Embryonic facial prominence (tissue), 1 donor: ENCODE data around the gene CD28.

ENCODE experiments used
- DNase-seq: peaks from one replicate; pipeline ENCODE4 v3.0.0-alpha.2; 2016; ENCODE audit errors: extremely low spot score

CD28 gene

GRCh38 chr2:203706403-203706802 lies at the start of gene CD28:
Gene CD28, plus strand, starts transcription at chr2:203706639. Its CDS starts 58 bp downstream, at chr2:203706697.
- no peak for DNase-seq

GRCh38 chr2:203659331-203660049 lies 46.9 kb upstream of the CD28 start:
- no peak for DNase-seq

- DNase-seq: no peak
Measured at GRCh38 chr2:203660465-203660864, 46.0 kb upstream of the CD28 start.

- no peak for DNase-seq
Measured at GRCh38 chr2:203661279-203661908, 45.0 kb upstream of the CD28 start.

DNA sequence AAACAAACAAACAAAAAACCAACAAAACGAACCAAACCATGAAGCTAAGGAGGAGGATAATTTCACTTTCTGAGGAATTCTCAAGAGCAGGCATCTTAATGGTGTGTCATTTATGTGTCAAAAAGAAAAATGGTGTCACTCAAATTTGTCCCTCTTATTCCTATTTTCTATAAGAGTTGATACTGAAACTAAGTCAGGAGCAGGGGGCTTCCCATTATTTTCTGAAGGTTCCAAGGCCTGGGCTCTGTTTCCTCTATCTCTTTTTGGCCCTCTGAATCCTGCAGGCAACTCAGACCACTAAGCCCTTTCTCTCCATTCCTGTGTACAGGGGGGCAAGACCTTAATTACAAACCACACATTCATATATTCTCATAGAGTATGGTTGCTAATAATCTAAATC lies 44.0 kb upstream of the CD28 start:
- DNase-seq: no peak

DNA sequence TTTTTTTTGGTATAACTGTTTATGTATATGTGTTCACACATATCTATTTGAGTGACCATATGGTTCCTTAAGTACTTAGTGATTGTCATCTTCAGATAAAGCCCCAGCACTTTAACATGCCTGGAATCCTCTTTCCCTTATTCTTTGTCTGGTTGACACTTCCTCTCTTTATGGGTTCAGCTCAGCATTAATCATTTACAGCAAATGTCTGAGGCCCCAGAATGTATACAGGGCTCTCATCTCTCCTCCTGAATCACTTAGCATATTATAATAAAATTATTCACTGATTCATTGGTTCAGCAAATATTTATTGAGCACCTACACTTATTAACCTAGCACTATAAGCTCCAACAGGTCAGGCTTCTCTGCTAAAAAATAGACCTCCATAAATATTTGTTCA lies 43.5 kb upstream of the CD28 start:
- DNase-seq: no peak

GRCh38 chr2:203664029-203664755 lies 42.2 kb upstream of the CD28 start:
- DNase-seq: no peak

- DNase-seq: no peak
Measured at GRCh38 chr2:203667838-203668237, 38.6 kb upstream of the CD28 start.

- DNase-seq: no peak
Measured at GRCh38 chr2:203669820-203670219, 36.6 kb upstream of the CD28 start.

- DNase-seq: no peak
Measured at GRCh38 chr2:203670939-203671338, 35.5 kb upstream of the CD28 start.

DNA sequence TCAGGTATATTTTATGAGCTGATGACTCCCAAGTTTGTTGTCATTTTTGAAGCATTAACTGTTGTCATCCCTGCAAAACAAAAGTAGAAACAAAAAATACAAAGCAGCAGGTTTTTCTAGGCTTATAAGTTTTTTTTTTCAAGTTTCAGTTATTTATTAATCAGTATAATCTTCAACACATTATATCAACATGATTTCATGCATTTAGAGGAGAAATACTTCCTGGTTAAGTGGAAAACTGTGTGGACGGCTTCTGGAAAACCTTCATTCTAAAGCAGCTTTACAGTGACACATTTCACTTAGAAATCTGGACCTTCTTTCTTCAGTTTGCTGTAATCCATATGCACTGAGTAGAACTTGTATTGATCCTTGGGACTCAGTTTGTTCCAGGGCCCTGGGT lies 34.6 kb upstream of the CD28 start:
- no peak for DNase-seq

DNA sequence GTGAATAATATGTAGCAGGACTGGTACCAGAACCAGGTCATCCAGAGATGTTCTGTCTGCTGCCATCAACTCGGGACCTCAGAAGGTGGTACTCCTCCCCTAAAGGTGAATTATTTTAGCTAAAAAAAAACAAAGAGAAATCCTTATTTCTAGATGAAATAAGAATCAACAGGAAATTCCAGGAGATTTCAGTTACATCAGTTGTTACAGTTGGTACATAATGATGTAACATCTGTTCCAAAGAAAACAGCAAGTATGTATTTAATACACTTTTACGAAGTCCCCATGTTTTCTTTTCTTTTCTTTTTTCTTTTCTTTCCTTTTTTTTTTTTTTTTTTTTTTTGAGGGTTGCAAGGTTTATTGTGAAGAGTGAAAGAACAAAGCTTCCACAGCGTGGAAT lies 33.6 kb upstream of the CD28 start:
- no peak for DNase-seq

DNA sequence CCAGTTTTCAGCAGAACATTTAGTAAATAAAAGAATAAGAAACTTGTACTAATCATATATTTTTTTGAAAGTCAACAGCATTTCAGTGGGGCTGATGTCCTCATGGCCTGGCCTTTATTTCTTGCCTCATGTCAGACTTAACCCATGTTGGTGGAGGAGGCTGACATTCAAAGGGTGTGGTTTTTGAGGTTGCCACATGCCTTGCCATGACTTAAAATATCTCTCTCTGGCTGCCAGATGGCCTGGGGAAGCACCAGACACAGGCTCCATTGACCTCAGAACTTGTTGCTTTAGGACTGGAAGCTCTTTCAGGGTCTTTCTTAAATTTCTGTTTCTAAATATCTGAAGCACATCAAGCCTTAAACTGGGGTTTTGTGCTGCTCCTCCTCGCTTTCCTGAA lies 32.5 kb upstream of the CD28 start:
- no peak for DNase-seq

DNA sequence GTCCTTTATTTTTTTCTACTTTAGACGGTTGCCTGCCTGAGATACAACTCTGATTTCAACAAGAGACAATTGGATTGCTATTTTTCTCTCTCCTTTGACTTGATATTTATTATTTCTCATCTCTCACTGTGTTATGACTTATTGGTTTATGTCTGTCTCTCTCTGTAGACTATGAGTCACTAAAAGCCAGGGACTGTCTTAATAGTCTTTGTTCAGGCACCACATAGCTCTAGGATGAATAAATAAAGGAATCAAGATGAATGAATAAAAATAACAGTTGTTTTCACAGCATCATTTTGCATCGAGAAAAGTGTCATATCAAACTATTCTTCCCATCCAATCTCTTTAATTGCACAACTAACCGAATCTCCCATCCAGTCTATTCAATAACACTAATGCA lies 31.4 kb upstream of the CD28 start:
- no peak for DNase-seq

GRCh38 chr2:203678971-203679370 lies 27.5 kb upstream of the CD28 start:
- no peak for DNase-seq

GRCh38 chr2:203679401-203679800 lies 27.0 kb upstream of the CD28 start:
- DNase-seq: no peak

GRCh38 chr2:203681978-203682377 lies 24.5 kb upstream of the CD28 start:
- DNase-seq: no peak

DNA sequence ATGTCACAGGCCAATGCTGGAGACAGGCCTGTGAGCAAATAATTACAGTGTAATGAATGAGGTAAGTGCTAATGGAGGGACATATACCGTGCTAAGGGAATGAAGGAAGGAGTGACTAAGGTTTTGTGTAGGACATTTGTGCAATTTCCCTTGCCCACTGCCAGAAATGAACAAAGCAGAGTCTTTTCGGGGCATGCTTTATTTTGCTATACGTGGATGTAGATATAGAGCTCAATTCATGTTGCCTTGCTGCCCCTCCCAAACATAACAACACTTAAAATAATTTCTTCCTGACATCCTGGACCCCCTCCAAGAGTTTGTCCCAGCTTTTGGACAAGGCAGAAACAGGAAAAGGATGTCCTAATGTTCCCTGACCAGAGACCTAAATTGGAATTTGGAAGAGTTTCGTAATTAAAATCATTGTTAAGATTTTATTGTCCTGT lies 23.7 kb upstream of the CD28 start:
- no peak for DNase-seq

- DNase-seq: no peak
Measured at GRCh38 chr2:203683421-203683820, 23.0 kb upstream of the CD28 start.

DNA sequence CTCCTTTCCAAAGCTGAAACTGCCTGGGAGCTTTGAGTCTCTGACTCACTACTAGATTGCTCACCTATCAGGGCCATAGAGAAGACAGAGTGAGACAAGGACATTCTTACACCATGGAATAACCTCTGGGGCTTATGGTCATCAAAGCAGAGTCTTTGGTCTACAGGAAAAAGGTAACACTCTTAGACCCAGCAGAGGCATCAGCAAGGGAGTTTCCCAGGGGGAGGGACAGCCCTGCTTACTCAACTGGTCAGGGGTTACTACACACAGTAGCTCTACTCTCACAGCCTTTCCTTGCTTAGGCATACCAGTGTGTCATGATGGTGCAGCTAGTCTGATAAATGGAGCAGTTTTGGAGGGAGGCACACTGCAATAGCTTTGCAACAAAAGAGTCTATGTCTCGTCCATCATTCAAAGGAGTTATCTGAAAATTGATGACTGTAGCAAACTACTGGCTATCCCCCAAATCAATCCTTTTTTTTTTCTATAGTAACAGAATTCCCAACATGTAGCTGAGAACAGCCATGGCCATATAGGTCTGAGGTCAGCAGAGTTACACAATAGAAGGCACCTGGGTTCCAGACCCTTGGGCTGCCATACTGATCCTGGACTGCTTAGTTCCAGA lies 22.4 kb upstream of the CD28 start:
- DNase-seq: no peak

DNA sequence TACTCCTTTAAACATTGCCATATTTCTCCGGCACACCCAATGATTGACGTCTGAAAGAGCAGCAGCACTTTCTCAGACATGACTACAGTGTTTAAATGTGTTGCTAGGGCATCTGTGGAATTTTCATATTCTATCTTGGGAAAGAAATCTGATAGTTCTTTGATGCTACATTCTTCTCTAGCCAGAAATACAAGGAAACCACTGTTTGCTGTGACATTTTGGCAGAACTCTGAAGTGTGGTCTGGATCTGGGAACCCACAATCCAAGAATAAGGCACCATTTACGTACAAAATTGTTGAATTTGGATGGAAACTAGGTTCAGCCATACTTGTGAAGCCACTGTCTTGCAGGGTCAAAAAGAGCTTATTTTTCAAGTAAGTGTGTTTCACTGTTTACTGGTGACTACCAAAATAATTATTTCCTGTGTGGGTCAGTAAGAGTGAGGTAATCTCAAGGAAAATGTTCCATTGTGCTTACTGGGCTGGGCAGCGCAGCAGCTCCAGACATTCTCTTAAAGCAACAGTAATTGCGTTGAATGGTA lies 21.3 kb upstream of the CD28 start:
- DNase-seq: peak; percentile 86

DNA sequence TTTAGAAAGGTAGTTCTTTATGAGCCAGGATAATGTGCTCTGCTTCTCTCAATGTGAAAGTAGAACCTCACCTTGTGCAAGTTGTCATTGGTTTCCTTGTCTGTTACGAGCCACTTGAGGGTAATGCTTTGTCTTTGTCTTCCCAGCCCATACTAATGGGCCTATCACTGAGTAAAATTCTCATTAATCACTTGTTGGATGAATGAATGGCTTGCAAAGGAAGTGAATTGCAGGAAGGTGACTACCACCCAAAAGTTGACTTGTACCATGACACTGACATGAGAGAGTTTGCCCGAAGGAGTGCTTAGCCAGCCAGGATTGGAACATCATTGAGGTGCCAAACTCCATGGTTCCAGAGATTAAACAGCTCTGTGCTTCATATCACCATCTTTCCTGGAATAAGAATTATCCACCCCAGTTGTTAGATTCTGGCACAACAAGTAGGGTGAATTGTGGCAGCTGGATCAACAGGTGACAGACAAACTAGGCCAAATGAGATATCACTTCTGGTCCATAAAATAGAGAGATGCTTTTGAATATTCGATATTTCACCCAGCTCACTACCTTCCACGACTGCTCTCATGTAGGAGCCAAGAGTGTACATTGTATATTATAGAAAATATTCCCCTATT lies 20.5 kb upstream of the CD28 start:
- DNase-seq: no peak
